Cardiac muscle cell (in vitro differentiated cells and primary cell): ENCODE results near the gene HMCES. TPM values are rescaled to one million over a fixed set of nuclear protein-coding genes. Genes with fewer than 3 reads are reported as not detected.
"Not testable (repeated sequence)": the region's sequence is repeated elsewhere in the genome, so short reads cannot be mapped to it uniquely, and the experiment has no call there.

ENCODE experiments used
- DNase-seq, 2 donors: peaks; one replicate each; pipeline versions ENCODE4 v3.0.0 to v3.0.0-alpha.2; 2010 to 2017; ENCODE audit warnings: low read depth in 1 of 2, low spot score in 1 of 2
- H3K27ac ChIP-seq: fragments of 200-600 bp; sonication (generic); 2 replicates; pipeline ENCODE4 v1.5.1; 2016
- H3K27me3 ChIP-seq: fragments of 200-600 bp; sonication (generic); 2 replicates; pipeline ENCODE4 v1.6.0; 2016; ENCODE audit warnings: control low read depth
- H3K36me3 ChIP-seq: fragments of 200-600 bp; sonication (generic); 2 replicates; pipeline ENCODE4 v1.5.1; 2016; ENCODE audit warnings: control low read depth
- H3K4me1 ChIP-seq: fragments of 200-600 bp; sonication (generic); 2 replicates; pipeline ENCODE4 v1.8.1; 2017; ENCODE audit warnings: low read depth, mild to moderate bottlenecking, mixed run types
- H3K4me3 ChIP-seq: fragments of 200-600 bp; sonication (generic); 2 replicates; pipeline ENCODE4 v1.5.1; 2016; ENCODE audit warnings: mild to moderate bottlenecking
- H3K9me3 ChIP-seq: fragments of 200-600 bp; sonication (generic); 2 replicates; pipeline ENCODE4 v1.5.1; 2017; ENCODE audit warnings: low read depth, mild to moderate bottlenecking, control low read depth
- CTCF ChIP-seq: IDR thresholded peaks from 2 replicates; pipeline ENCODE4 v1.5.1; 2012; ENCODE audit warnings: low read depth, mild to moderate bottlenecking, low read length
- polyA plus RNA-seq: library from polyadenylated mRNA; unstranded; fragments of >200 nt; fragmentation: Nextera tagmentation; extraction: Ambion mirVana; gene quantifications from 2 replicates; pipeline ENCODE4 v1.2.1, GENCODE V29; 2016
- total RNA-seq: library from RNA; depleted of rRNA; stranded (reverse); fragments of >200 nt; gene quantifications from 2 replicates; pipeline ENCODE4 v1.2.3, GENCODE V29; 2016

HMCES gene
- total and polyA plus RNA-seq, 2 experiments from 2014 or later = 50.9 to 53.0 TPM

DNA sequence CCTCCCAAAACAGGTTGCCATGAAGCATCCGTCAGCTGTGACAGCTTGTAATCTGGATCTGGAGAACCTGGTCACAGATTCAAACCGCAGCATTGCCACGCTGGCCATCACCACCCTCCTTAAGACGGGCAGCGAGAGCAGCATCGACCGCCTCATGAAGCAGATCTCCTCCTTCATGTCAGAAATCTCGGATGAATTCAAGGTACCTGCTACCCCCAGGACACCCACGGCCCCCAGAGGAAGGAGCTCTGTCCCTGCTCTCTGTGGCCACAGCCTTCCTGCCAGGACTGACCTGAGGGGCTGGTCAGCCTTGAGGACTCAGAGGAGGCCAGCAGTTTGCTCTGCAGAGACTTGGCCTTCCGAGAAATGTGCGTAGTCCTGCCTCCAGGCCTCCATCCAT is 18.1 kb upstream of the HMCES start:
- Histone ChIP-seq H3K36me3 (peaks cover 70% of the 10 kb centered on the region), H3K27me3 (no peaks in the 10 kb centered on the region), H3K4me1 (no peaks in the 10 kb centered on the region), H3K27ac (no peak overlapping the region), H3K4me3 (no peak overlapping the region), H3K9me3 (no peaks in the 10 kb centered on the region)
- no peak for TF ChIP-seq CTCF
- DNase-seq = no peak

DNA sequence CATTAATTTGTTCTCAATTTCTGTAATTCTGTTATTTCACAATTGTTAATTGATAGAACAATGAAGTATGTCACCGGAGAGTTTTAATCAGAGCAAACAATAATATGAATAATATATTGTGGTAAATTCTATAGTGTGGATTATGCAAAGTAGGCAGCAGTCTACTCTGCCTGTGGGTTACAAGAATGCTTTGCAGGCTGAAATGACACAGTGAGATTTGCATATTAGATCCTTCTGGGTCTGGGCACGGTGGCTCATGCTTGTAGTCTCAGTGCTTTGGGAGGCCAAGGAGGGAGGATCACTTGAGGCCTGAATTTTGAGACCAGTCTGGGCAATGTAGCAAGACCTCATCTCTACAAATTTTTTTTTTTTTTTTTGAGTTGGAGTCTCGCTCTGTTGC is 16.8 kb upstream of the HMCES start:
- Histone ChIP-seq H3K4me1 (no peaks in the 10 kb centered on the region), H3K4me3 (no peak overlapping the region), H3K27me3 (no peaks in the 10 kb centered on the region), H3K9me3 (no peaks in the 10 kb centered on the region), H3K36me3 (peaks cover 70% of the 10 kb centered on the region), H3K27ac (no peak overlapping the region)
- TF ChIP-seq CTCF = no peak
- no peak for DNase-seq

GRCh38 chr3:129263161-129263910 is 15.3 kb upstream of the HMCES start:
- no peaks in the 10 kb centered on the region for H3K27me3 ChIP-seq
- no peaks in the 10 kb centered on the region for H3K9me3 ChIP-seq
- H3K27ac ChIP-seq = no peak overlapping the region
- no peak for TF ChIP-seq CTCF
- DNase-seq = no peak
- no peak overlapping the region for H3K4me3 ChIP-seq
- peaks cover 73% of the 10 kb centered on the region for H3K36me3 ChIP-seq
- H3K4me1 ChIP-seq = no peaks in the 10 kb centered on the region

GRCh38 chr3:129264994-129265393 is 13.7 kb upstream of the HMCES start:
- H3K27me3 ChIP-seq, DNase-seq, H3K9me3 ChIP-seq, H3K4me3 ChIP-seq, H3K27ac ChIP-seq, H3K4me1 ChIP-seq: not testable (repeated sequence)
- peaks cover 81% of the 10 kb centered on the region for H3K36me3 ChIP-seq

GRCh38 chr3:129266651-129267050 is 12.0 kb upstream of the HMCES start:
- no peaks in the 10 kb centered on the region for H3K27me3 ChIP-seq
- no peaks in the 10 kb centered on the region for H3K4me1 ChIP-seq
- peaks cover 84% of the 10 kb centered on the region for H3K36me3 ChIP-seq
- no peak overlapping the region for H3K4me3 ChIP-seq
- H3K9me3 ChIP-seq = no peaks in the 10 kb centered on the region
- TF ChIP-seq CTCF = no peak
- no peak for DNase-seq
- H3K27ac ChIP-seq = no peak overlapping the region

GRCh38 chr3:129268396-129268795 is 10.3 kb upstream of the HMCES start:
- Histone ChIP-seq H3K27ac (no peak overlapping the region), H3K4me1 (no peaks in the 10 kb centered on the region), H3K9me3 (no peaks in the 10 kb centered on the region), H3K4me3 (no peak overlapping the region), H3K36me3 (peaks cover 86% of the 10 kb centered on the region), H3K27me3 (no peaks in the 10 kb centered on the region)
- TF ChIP-seq CTCF = no peak
- DNase-seq = no peak
